H1 (cell line): ENCODE data around the gene SND1. TPM values are rescaled to one million over a fixed set of nuclear protein-coding genes. Genes with fewer than 3 reads are reported as not detected.

ENCODE experiments used
- CBX8 ChIP-seq: fragments of 300-800, 300-1000 bp; sonication (generic); IDR thresholded peaks from 2 replicates; pipeline ENCODE4 v1.7.1; 2016; ENCODE audit warnings: low read depth, low read length, borderline replicate concordance
- NRF1 ChIP-seq: IDR thresholded peaks from 2 replicates; pipeline ENCODE4 v1.6.1; 2011; ENCODE audit warnings: mild to moderate bottlenecking, low read depth, low read length, improper control_type of control experiment
- RAD21 ChIP-seq, 2 experiments: IDR thresholded peaks in 1 of 2; conservative IDR thresholded peaks in 1 of 2; 2 replicates each; pipeline ENCODE4 v1.6.1; 2011; ENCODE audit warnings: low read depth in 2 of 2, low read length in 2 of 2, improper control_type of control experiment in 1 of 2, inconsistent platforms in 1 of 2, mild to moderate bottlenecking in 1 of 2, moderate library complexity in 1 of 2
- RFX5 ChIP-seq: IDR thresholded peaks from 2 replicates; pipeline ENCODE4 v1.6.1; 2011; ENCODE audit warnings: low read depth, low read length, improper control_type of control experiment, borderline replicate concordance
- SIN3A ChIP-seq, 2 experiments: IDR thresholded peaks in 1 of 2; conservative IDR thresholded peaks in 1 of 2; 2 replicates each; pipeline ENCODE4 v1.6.1; 2011 to 2012; ENCODE audit warnings: low read length in 2 of 2, improper control_type of control experiment in 1 of 2, low read depth in 1 of 2, mild to moderate bottlenecking in 1 of 2
- polyA plus RNA-seq, 7 experiments: library from polyadenylated mRNA; depleted of rRNA in 3 of 7; stranded (reverse) in 5 of 7; unstranded in 2 of 7; fragments of >200 nt in 5 of 7; fragments of 200-250 nt in 2 of 7; gene quantifications; 1 replicate in 5 of 7; 2 replicates in 1 of 7; 4 replicates in 1 of 7; pipeline versions ENCODE4 v1.2.1 to v1.2.3, GENCODE V29; 2011 to 2013; ENCODE audit warnings: missing spikeins in 2 of 7, mixed read lengths in 2 of 7
- total RNA-seq: library from RNA; stranded (reverse); fragmentation: NEBNext Ultra II Directional; extraction: Animal tissue kit (Norgen Biotek cat#: 25700); gene quantifications from 2 replicates; pipeline ENCODE4 v1.2.1, GENCODE V29; 2021
- TF ChIP-seq, protein P1 (sequence below): fragments of 300-600 bp; sonication (generic); IDR thresholded peaks from 2 replicates; pipeline ENCODE4 v1.7.1; 2012; ENCODE audit warnings: low read length, moderate library complexity, mild to moderate bottlenecking, inconsistent platforms; ENCODE audit not compliant: insufficient replicate concordance

Gene SND1
- total and polyA plus RNA-seq, 2 of the 8 experiments (the other 6 are each of a cell fraction or from before 2014, with no cell fraction given): 122 to 290 TPM

DNA sequence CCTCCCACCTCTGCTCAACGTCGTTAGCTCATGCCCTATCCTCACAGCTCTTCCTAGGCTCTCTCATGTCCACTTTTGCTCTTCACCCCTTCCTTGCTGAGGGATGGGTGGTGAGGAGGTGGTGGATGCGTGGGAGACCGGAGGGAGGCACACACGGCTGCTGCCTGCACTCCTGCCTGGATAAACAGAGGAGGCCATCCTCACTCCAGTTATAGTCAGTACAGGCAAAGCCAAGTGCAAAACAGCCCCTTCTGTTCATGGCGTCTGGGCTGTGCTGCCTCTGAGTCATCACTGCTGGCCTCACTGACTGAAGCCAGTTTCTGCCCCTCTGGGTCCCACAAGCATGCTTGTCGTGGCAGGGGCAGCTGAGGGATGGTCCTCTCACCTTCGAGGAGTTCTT is 411.1 kb downstream of the SND1 start (continued):
- TF ChIP-seq, protein P1, sequence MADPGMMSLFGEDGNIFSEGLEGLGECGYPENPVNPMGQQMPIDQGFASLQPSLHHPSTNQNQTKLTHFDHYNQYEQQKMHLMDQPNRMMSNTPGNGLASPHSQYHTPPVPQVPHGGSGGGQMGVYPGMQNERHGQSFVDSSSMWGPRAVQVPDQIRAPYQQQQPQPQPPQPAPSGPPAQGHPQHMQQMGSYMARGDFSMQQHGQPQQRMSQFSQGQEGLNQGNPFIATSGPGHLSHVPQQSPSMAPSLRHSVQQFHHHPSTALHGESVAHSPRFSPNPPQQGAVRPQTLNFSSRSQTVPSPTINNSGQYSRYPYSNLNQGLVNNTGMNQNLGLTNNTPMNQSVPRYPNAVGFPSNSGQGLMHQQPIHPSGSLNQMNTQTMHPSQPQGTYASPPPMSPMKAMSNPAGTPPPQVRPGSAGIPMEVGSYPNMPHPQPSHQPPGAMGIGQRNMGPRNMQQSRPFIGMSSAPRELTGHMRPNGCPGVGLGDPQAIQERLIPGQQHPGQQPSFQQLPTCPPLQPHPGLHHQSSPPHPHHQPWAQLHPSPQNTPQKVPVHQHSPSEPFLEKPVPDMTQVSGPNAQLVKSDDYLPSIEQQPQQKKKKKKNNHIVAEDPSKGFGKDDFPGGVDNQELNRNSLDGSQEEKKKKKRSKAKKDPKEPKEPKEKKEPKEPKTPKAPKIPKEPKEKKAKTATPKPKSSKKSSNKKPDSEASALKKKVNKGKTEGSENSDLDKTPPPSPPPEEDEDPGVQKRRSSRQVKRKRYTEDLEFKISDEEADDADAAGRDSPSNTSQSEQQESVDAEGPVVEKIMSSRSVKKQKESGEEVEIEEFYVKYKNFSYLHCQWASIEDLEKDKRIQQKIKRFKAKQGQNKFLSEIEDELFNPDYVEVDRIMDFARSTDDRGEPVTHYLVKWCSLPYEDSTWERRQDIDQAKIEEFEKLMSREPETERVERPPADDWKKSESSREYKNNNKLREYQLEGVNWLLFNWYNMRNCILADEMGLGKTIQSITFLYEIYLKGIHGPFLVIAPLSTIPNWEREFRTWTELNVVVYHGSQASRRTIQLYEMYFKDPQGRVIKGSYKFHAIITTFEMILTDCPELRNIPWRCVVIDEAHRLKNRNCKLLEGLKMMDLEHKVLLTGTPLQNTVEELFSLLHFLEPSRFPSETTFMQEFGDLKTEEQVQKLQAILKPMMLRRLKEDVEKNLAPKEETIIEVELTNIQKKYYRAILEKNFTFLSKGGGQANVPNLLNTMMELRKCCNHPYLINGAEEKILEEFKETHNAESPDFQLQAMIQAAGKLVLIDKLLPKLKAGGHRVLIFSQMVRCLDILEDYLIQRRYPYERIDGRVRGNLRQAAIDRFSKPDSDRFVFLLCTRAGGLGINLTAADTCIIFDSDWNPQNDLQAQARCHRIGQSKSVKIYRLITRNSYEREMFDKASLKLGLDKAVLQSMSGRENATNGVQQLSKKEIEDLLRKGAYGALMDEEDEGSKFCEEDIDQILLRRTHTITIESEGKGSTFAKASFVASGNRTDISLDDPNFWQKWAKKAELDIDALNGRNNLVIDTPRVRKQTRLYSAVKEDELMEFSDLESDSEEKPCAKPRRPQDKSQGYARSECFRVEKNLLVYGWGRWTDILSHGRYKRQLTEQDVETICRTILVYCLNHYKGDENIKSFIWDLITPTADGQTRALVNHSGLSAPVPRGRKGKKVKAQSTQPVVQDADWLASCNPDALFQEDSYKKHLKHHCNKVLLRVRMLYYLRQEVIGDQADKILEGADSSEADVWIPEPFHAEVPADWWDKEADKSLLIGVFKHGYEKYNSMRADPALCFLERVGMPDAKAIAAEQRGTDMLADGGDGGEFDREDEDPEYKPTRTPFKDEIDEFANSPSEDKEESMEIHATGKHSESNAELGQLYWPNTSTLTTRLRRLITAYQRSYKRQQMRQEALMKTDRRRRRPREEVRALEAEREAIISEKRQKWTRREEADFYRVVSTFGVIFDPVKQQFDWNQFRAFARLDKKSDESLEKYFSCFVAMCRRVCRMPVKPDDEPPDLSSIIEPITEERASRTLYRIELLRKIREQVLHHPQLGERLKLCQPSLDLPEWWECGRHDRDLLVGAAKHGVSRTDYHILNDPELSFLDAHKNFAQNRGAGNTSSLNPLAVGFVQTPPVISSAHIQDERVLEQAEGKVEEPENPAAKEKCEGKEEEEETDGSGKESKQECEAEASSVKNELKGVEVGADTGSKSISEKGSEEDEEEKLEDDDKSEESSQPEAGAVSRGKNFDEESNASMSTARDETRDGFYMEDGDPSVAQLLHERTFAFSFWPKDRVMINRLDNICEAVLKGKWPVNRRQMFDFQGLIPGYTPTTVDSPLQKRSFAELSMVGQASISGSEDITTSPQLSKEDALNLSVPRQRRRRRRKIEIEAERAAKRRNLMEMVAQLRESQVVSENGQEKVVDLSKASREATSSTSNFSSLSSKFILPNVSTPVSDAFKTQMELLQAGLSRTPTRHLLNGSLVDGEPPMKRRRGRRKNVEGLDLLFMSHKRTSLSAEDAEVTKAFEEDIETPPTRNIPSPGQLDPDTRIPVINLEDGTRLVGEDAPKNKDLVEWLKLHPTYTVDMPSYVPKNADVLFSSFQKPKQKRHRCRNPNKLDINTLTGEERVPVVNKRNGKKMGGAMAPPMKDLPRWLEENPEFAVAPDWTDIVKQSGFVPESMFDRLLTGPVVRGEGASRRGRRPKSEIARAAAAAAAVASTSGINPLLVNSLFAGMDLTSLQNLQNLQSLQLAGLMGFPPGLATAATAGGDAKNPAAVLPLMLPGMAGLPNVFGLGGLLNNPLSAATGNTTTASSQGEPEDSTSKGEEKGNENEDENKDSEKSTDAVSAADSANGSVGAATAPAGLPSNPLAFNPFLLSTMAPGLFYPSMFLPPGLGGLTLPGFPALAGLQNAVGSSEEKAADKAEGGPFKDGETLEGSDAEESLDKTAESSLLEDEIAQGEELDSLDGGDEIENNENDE: no peak
- TF ChIP-seq CBX8: no peak
- no peak for TF ChIP-seq RFX5
- no peak for TF ChIP-seq NRF1
- no peak for TF ChIP-seq SIN3A (conservative IDR thresholded peaks at IDR 0.05 in 1 of 2, IDR thresholded peaks at IDR 0.05 in 1 of 2; ENCODE audit: low read depth in 1 of 2, low read length in 2 of 2)
- TF ChIP-seq RAD21 (IDR thresholded peaks at IDR 0.05 in 1 of 2, conservative IDR thresholded peaks at IDR 0.05 in 1 of 2; ENCODE audit: low read depth in 2 of 2, low read length in 2 of 2): no peak
